NCI-H146 treated with DMSO at 0.1 percent for 48 hours (cell line): Measurements from ENCODE around the gene ANKFY1.

Source experiments
- DNase-seq: peaks from one replicate; lab custom pipeline; 2025; ENCODE audit not compliant: unreplicated experiment; lab: John Stamatoyannopoulos, UW

Gene ANKFY1

DNA sequence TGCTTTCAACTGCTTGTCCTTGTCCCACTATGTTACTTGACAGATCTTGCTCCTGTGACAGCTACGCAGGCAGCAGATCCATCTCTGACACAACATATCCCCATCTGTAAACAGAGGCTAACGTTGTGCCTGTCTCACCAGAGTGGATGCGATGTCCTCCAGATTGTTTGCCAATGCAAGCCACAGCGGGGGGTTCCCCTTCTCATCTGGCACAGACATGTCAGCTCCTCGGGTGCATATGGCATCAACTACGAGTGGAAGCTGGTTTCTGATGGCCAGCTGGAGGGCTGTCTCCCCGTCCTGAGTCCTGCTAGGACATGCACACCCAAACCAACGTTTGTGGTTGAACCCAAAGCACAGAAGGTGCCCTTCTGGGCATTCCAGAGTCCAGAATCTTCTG is 81.7 kb downstream of the ANKFY1 start:
- DNase-seq = no peak

DNA sequence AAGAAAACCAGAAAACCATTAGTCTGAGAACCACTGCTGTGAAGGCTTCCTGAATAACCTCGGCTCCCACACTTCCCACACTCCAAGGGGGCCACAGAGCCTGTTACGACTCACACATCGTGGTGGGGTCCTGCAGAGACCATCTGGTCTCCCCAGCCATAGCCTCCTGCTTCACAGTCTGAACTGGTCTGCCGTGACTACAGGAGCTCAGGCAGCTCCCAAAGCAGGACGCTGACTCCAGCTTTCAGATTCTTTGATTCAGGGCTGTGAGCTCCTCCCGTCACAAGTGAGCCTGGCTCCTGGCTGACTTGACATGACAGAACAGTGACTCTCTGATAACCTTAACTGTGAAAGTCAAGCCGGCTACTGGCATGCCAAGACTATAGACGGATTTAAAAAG is 83.0 kb downstream of the ANKFY1 start:
- DNase-seq = no peak

DNA sequence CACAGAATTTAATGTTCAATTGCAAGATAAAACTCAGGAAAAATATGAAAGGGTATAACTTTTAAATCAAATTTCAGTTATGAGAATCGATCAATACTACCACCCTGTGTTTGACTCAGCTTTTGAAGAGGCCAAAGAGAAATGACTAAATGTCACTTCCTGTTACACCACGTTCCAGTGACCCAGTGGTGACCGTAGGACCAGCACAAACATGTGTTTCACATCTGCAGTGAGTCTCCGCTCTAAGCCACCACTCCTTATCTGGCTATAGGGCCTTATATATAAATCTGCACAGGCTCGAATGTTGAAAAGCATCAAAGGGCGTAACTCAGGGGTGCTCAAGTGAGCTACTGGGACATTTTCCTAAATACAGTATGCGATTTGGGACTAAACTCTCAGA is 84.7 kb downstream of the ANKFY1 start:
- no peak for DNase-seq

DNA sequence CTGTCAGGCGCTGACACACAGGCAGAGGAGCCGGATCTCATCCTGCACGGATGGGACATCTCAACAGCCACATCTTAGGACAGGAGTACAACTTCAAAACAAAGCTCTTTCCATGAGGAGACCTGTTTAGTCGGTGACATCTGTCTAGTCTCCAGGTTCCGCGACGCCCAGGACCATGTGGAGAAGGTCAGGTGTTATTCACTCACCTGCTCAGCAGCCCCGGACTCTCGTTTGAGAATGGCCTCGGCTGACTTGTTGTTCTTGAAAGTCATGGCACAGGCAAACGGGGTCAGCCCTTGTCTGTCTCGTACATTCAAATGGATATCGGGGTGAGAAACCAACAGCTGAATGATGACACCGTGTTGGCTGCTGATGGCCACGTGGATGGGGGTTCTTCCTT is 85.1 kb downstream of the ANKFY1 start:
- no peak for DNase-seq

DNA sequence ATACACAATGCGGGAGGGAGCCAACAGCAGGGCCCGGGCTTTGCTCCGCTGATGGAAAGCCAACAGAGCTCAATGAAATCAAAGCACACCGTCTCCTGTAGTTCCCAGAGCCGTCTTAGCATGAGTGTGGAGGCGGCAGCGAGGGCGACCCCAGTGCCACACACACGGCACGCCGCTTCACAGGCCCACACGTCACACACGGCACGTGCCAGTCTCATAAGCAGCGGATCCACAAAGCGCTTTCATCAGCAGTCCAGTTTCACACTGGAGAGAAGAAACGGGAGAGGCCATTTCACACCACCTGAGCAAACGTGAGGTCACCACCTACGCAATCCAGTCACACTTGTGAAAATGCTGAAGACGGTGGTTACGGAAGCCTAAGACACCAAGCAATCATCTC is 86.0 kb downstream of the ANKFY1 start:
- no peak for DNase-seq

DNA sequence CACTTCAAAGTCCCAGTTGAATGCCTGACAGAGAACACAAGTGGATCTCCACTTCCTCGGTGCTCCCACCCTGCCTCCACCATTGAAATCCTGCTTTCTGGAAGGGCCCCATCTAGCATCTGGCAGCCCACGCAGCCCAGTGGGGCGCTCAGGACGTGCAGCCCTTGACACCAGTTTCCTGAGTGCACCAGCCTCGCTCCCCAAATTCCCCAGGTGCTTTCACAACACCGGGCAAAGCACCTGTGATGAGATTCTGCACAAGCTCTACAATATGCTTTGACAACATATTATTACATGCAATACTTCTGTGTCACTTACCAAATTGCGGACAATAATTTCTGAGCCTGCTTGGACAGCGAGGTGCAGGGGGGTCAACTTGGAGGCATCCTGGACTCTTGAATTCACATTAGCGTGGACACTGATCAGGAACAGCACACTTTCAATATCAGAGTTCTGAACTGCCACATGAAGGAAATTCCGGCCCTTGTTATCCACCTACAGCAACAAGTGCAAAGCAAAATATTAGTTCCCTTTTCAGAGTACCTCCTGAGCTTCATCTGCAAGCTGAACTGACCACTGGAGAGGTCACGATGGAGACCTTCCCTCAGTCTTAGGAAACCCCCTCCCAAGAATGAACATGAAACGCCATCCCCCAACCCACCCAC is 86.8 kb downstream of the ANKFY1 start:
- DNase-seq = no peak

DNA sequence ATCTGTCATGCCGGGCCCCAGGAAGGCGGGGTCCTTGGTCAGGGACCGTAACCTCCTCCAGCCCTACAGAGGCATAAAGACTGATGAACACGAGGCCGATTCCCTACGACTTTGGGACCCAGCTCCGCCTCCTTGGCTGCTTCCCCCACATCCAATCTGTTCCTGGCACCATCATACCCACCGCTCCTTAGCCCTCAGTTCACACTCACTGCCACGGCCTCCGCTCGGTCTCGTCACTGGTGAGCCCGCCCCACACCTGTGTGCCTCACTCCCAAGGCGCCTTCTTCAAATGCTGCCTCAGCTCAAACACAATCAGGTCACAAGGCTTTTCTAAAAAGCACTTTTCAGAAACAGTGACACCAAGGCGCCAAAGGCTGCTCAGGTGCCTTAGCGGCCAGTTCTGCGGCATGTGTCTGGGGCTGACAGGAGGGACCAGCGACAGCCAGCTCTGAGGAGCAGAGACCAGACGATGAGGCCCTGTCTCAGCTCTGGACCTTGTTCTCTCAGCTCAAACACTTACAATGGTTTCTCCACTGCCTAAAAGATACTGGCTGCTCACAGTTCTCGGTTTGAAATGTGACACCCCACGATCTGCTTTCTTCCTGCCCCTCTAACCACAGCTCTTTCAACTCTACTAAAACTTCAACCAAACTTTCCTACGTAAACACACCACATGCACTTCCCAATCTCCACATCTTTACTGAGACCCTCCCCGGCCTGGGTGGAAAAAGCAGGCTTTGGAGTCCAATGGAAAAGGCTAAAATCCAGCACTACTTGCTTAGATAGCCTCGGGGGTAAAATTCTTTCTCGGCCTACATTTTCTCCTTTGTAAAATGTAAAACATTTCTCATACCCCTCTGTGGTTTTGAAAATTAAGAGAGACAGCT is 87.6 kb downstream of the ANKFY1 start:
- DNase-seq = no peak

DNA sequence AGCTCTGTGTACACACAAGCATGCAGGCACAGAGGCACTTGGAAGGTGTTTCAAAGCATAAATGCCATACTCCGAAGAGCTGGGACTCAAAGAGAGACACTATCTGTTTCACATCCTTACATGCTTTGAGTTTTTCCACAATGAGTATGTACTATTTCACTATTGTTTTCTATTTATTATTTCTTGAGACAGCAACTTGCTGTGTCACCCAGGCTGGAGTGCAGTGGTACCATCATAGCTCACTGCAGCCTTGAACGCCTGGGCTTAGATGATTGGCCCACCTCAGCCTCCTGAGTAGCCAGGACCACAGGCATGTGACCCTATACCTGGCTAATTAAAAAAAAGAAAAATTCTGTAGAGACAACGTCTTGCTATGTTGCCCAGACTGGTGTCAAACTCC is 89.2 kb downstream of the ANKFY1 start:
- DNase-seq = no peak

DNA sequence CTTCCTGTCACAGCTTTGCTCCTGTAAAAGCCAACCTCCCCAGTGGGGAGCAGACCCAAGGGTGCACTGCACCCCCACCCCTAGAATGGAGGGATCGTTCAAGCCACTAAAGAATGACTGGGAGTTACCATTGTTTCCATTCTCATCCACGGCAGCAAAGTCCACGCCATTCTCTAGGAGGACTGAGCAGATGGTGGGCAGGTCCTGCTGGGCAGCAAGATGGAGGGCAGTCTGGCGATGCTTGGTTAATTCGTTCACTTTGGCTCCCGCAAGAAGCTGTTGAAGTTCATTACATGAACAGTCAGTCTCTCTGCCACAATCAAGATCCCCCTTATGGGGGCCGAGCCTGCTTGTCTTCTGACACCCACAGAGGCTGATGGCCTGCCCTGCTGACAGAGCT is 90.0 kb downstream of the ANKFY1 start:
- DNase-seq = no peak

DNA sequence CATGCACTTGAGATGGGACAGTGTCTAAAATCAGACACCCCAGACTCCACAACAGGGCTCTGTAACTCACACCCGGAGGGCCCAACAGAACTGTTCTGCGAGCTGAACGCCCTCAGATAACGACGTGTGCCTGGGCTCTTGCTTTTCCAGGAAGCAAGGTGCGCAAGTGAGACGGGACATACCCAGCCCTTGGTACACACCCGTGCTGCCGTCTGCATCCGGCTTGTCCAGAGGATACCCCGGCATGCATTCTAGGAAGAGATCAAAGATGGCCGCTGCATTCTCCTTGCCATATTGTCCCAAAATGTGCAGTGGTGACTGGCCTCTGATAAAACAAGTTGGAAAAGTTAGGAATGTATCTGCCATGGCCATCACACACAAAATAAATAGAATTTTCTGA is 91.4 kb downstream of the ANKFY1 start:
- no peak for DNase-seq

DNA sequence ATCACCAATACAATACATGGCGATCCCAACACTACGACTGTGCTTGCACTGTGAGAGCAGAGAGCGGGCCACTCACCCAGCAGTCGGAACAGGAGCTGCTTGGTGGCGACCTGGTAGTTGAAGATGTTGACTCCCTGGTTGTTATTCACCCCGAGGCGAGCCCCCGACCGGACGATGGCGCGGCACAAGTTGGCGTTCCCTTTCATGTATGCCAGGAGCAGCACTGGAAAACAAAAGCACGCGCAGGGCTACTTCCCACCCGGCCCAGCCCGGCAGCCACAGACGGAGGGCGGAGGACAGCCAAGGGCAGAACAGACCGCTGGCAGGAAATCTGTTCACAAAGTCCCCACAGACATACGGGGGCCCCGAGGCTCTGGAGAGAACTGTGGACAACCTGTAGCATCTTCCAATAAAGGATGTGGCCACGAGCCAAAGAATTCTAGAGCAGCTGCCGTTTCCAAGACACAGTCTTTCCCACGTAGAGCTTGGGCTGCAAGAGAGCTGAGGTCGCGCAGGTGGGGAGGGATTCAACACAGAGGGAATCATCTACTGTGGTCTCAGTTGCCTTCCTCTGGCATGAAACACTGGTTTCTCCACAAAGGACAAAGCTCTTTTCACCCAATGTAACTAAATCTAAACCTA is 93.0 kb downstream of the ANKFY1 start:
- no peak for DNase-seq

DNA sequence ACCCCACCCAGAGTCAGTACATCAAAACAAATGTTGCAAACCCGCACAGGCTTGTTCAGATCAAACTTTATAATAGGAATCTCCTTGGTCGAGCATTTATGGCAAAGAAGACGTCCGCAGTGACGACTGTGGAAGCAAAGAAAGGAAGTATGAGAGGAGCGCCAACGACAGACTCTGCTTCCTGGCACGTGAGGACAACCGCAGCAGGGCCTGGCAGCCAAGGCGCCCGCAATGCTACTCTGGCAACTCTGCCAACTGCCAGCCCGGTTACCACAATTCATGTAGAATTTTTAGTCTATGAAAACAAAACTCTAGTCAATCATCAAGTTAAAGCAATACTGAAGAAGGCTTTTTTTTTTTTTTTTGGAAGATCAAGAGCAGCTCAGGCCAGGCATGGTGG is 96.0 kb downstream of the ANKFY1 start:
- no peak for DNase-seq

DNA sequence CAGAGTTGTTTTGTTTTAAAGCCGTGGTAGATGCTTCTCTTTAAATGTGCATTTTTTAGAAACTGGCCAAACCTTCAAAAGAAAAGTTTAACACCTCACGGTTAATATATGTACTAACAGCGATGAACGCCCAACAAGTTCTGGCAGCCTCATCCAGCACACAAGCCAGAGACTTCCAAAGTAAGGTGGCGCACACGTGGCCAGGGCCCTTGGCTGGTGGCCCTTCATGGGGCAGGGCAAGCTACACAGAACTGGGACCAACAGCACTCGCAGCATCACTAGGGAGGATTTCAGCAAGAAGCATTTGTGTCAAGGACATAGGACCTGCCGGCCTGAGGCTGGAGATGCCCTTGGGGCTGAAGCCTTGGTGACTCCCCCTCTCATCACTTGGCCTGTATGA is 97.4 kb downstream of the ANKFY1 start:
- no peak for DNase-seq

DNA sequence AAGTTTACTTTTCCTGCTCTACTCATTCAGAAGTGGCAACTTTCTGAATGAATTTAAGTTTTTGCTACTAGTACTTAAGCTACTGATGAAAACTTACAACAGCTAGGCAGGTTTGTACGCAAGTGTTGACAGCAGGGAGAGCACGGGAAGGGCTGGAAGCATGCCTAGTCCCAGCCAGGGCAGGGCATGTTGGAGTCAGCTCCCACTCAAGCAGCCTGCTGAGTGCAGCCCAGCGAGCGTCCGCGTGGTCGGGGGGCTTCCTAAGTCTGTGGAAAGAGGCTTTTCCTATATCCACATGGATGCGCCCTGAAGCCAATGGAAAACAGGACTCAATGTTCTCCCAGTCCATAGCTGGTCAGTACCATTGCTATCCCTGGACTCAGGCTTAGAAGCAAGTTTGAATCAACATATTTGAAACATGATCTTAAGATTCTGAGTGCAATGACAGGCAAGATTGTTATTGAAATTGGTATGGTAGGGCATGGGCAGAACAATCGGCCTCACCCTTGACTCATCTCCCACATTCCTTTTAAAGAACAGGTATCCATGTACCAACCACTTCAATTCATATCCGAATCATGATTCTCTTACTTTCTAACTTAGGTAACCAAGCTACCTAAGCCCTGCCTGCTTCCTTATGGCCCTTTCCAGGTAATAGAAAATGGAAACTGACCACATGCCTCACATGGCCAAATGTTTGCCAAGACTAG is 98.3 kb downstream of the ANKFY1 start:
- no peak for DNase-seq

DNA sequence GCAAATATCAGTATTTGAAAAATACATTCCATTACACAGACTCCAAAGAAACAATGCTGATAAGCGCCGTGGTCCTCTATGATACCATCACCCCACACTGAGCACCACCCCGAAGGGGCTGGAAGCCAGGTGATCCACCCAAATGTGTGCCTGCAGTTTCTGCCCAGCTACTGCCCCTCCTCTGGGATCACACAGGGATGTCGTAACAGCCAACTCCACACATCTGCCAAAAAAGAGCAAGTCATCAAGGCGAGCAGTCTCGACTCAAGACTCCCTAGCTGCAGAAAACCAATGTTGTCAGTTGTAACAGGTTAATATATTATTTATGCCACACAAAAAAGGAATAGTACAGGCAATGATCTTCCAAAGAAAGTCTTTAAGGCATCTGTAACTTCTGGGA is 99.8 kb downstream of the ANKFY1 start:
- DNase-seq = no peak

DNA sequence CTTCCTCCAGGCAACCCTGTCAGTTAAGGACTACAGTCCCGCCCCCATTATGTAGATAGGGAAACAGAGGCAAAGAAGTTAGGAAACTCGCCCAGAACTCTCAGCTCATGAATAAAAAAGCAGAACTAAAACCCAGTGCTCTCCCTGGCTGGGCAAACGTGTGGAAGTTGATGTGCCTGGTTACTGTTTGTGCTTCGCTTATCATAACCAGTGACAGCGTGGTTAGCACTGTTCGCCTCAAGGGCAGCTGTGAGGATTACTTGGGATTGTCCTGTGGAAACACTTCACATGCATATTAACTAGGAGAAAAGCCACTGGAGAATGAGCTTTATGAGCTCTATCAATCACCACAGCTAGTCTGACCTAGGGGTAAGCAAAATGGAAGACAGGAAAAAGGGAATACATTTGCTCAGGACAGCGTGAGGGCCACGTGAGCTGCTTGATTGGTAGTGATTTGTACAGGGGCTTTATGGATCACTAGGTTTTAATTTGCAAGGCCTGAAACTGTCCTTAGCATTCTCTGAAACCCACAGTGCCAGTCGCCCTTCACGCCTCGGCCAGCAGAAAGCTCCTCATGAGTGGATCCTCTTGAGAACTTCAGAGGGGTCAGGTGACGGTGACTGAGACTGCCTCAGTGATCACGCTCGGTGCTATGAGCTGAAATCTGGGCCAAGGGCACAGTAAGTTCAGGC is 100.9 kb downstream of the ANKFY1 start:
- DNase-seq = no peak

DNA sequence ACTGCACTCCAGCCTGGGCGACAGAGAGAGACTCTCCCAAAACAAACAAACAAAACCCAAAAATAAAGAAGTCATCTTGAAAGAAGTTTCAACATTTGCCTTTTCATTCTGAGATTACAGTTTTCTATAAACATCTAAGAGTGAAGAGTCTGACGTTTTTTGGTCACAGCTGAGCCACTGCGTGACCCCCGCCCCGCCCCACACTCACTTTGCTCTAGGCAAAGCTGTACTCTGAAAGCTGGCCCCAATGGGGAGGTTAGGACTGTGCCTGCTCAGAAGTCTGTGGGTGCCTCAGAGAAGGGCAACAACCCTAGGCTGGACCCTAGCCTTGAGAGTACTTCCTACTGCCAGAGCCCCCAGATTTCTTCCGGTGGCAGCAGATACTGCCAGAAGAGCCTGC is 101.5 kb downstream of the ANKFY1 start:
- no peak for DNase-seq

DNA sequence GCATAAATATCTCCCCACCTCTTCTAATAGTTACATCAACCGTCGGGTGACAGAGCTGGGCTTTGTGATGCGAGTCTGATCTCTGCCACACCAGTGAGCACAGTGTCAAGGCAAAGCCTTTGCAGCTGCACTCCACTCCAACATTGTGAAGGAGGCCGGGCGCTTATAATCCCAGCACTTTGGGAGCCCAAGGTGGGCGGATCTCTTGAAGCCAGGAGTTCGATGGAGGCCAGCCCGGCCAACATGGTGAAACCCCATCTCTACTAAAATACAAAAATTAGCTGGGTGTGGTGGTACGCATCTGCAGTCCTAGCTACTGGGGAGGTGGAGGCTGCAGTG is 101.8 kb downstream of the ANKFY1 start:
- DNase-seq = no peak

DNA sequence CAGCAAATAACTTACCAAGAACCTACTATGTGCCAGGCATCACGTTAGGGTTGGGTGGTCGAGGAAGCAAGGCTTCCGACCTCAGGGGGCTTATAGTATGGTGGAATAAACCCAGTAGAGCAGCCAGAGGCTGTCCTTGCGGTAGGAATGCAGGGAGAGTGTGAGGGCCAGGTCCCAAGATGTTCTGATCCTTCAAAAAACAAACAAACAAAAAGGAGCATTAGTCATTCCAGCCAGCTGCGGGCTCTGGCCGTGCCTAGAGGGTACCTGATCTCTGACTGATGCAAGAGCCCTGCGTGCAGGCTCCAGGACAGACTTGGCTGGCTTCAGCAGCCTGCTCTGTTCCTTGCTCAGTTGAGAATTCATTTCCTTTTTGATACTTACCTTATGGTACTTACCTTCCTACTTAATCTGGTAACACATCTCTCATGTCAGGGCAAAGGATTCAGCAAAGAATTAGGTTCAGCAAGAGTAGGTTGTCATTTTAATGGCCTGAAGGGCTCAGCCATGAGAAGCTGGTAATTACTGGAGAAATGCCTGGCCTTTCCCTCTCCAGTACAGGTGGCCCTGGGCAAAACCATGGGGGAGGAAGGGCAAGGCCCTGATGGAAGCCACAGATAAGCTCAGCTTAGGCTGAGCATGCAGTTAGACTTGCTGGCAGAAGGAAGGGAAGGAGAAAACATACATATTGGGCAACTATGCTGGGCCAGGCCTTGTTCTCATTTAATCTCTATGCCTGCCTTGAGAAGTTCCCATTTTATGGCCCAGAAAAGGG is 102.4 kb downstream of the ANKFY1 start:
- no peak for DNase-seq

DNA sequence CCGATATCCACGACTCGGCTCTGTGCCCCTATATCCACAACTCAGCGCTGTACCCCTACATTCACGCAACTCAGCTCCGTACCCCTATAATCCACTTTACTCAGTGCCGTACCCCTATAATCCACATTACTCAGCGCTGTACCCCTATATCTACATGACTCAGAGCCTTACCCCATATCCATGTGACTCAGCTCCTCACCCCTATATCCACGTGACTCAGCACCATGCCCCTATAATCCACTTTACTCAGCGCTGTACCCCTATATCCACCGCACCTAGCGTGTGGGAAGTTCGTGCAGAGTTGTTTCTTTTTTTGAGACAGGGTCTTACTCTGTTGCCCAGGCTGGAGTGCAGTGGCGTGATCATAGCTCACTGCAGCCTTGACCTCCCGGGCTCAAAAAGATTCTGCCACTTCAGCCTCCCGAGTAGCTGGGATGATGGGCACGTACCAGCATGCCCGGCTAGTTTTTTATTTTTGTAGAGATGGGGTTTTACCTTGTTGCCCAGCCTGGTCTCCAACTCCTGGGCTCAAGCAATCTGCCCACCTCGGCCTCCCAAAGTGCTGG is 103.4 kb downstream of the ANKFY1 start:
- DNase-seq = no peak
